Natural killer cell treated with Interleukin-12 subunit alpha and Interleukin-12 subunit beta and Interleukin-15 and Interleukin-18, amount 100 ng/mL, for 72 hours (primary cell): ENCODE measurements around the gene PSMD1. TPM values are rescaled to one million over a fixed set of nuclear protein-coding genes. Genes with fewer than 3 reads are reported as not detected.
"Not testable (repeated sequence)": the region's sequence is repeated elsewhere in the genome, so short reads cannot be mapped to it uniquely, and the experiment has no call there.

Source experiments
- ATAC-seq, 2 donors: fragments of 150-1000 bp; cut with Tn5 transposase in 1 of 2; sonication (Bioruptor Pico), chemical (Tn5 transposase) in 1 of 2; 2 replicates each; pipeline ENCODE4 v1.10.0; 2021
- DNase-seq: peaks from one replicate; pipeline ENCODE4 v3.0.0; 2022; ENCODE audit warnings: low spot score
- H3K27ac Mint-ChIP-seq, 2 donors: 1 replicate in 1 of 2; 2 replicates in 1 of 2; pipeline ENCODE4 v1.8.0; 2022; ENCODE audit warnings: mixed read lengths in 2 of 2, mild to moderate bottlenecking in 1 of 2, moderate library complexity in 1 of 2
- H3K27me3 Mint-ChIP-seq, 2 donors: 1 replicate in 1 of 2; 2 replicates in 1 of 2; pipeline ENCODE4 v1.8.0; 2022; ENCODE audit warnings: mixed read lengths in 2 of 2
- H3K36me3 Mint-ChIP-seq: one replicate; pipeline ENCODE4 v1.8.0; 2022; ENCODE audit warnings: mixed read lengths
- H3K4me1 Mint-ChIP-seq, 2 donors: 1 replicate in 1 of 2; 2 replicates in 1 of 2; pipeline ENCODE4 v1.8.0; 2022; ENCODE audit warnings: low read depth in 2 of 2, mixed read lengths in 2 of 2, mild to moderate bottlenecking in 1 of 2
- H3K4me3 Mint-ChIP-seq: one replicate; pipeline ENCODE4 v1.8.0; 2022; ENCODE audit warnings: mixed read lengths
- H3K9me3 Mint-ChIP-seq: 2 replicates; pipeline ENCODE4 v1.8.0; 2022; ENCODE audit warnings: mixed read lengths
- total RNA-seq, 2 donors: library from RNA; stranded (reverse); gene quantifications; one replicate each; pipeline ENCODE4 v1.2.3, GENCODE V29; 2022

The PSMD1 gene
- total RNA-seq, 2 donors from 2014 or later = 151 to 153 TPM

DNA sequence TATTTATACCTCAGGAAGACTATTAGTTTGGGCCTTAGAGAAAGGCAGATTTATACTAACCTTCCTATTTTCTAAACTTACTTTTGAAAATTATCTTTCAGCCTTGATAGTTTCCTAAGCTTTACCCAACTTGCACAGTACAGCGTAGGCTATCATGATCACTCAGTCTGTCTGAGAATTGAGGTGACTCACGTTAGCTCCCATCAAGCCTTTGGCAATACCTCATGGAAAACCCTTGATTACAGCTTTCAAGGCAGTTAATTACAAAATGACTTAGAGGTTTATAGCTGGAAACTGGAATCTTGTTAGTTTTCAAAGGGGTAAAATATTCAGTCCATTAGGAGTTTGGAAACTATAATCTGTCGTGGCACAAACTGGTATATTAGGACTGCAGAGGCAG, 115.4 kb downstream of the PSMD1 start:
- no peak for ATAC-seq
- Mint-ChIP-seq H3K4me1 (peaks cover 2% of the 10 kb centered on the region in 2 donors), H3K36me3 (peaks cover 34% of the 10 kb centered on the region), H3K27ac (no peak overlapping the region), H3K4me3 (no peak overlapping the region), H3K27me3 (no peaks in the 10 kb centered on the region), H3K9me3 (no peaks in the 10 kb centered on the region)
- DNase-seq = no peak

DNA sequence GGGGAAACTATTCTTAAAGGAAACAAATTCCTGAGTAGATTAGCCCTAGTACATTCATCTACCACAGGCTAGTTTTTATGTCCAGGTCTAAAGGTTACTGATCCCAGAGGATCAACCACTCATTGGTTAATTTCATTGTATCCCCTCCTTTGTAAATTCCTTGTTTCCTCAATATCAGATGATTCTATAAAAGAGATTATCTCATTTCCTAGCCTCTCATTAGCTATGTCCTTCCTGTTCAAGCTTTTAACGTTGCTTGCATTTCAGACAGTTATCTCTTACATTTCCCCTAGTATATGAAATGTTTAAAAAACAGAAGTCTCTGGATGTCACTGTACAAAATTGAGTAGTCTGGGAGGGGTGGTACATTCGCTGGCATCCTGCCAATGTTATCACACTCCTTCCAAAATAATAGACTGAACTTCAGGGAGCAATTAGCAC, 117.6 kb downstream of the PSMD1 start:
- peaks cover 20% of the 10 kb centered on the region for H3K36me3 Mint-ChIP-seq
- ATAC-seq (no peak), DNase-seq (no peak)

GRCh38 chr2:231176066-231176465, 119.4 kb downstream of the PSMD1 start:
- Mint-ChIP-seq H3K9me3 (no peaks in the 10 kb centered on the region), H3K4me3 (no peak overlapping the region), H3K27ac (no peak overlapping the region), H3K4me1 (peaks cover 17 to 22% of the 10 kb centered on the region in 2 donors), H3K36me3 (peaks cover 10% of the 10 kb centered on the region), H3K27me3 (no peaks in the 10 kb centered on the region)
- DNase-seq (no peak), ATAC-seq (no peak)

More for the DNA sequence above, 117.6 kb downstream of the PSMD1 start:
- no peak overlapping the region for H3K27ac Mint-ChIP-seq
- H3K27me3 Mint-ChIP-seq = no peaks in the 10 kb centered on the region
- peaks cover 9 to 12% of the 10 kb centered on the region in 2 donors for H3K4me1 Mint-ChIP-seq
- H3K9me3 Mint-ChIP-seq = no peaks in the 10 kb centered on the region
- no peak overlapping the region for H3K4me3 Mint-ChIP-seq

DNA sequence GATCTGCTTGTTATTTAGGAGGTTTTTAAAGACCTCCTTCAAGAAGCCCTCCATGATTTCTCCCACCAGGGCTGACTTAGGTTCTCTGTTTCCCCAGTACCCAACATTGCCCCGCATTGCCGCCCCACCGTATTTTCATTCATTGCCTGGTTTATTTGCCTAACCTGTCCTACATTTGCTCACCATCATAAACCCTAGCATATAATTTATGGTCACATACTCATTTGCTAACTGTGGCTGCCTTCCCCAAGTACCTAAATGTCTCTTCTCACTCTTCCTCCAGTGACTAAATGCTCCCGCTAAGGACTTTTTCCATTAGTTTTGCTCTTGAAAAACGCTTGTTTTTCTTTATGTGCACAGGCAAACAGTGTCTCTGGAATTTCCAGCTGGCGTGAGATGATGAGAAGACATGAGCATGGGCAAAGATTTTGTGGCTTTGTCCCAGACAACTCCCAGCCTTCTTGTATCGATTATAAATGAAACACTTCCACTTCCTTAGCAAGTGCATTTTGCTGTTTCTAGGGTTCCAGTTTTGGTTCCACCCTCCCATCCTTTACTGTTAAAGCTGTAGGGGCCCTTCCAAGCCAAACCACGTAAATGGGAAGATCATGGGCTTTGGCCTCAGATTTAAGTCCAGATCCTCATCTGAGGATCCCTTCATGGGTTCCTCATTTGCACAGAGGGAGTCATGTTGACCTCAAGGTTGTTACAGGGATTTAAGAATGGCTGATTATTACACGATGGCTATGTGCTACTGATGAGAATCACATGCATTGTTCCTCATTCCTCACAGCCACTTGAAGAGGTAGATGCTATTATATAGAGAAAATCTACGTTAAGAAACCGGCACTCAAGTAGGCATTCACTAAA, 120.7 kb downstream of the PSMD1 start:
- H3K27me3 Mint-ChIP-seq = no peaks in the 10 kb centered on the region
- peaks cover 17 to 22% of the 10 kb centered on the region in 2 donors for H3K4me1 Mint-ChIP-seq
- H3K4me3 Mint-ChIP-seq = no peak overlapping the region
- no peaks in the 10 kb centered on the region for H3K9me3 Mint-ChIP-seq
- peaks cover 7% of the 10 kb centered on the region for H3K36me3 Mint-ChIP-seq
- H3K27ac Mint-ChIP-seq = peak overlapping the region in 1 of 2 donors; percentile 24
- no peak for ATAC-seq
- no peak for DNase-seq

- not testable (repeated sequence) for ATAC-seq
Measured at GRCh38 chr2:231178805-231179204, 122.1 kb downstream of the PSMD1 start.

GRCh38 chr2:231181860-231182512, 125.3 kb downstream of the PSMD1 start:
- Mint-ChIP-seq H3K36me3 (no peaks in the 10 kb centered on the region), H3K4me3 (no peak overlapping the region), H3K27ac (no peak overlapping the region), H3K27me3 (no peaks in the 10 kb centered on the region), H3K4me1 (peaks cover 15 to 20% of the 10 kb centered on the region in 2 donors), H3K9me3 (no peaks in the 10 kb centered on the region)
- DNase-seq (no peak), ATAC-seq (no peak)

More at GRCh38 chr2:231178805-231179204, 122.1 kb downstream of the PSMD1 start:
- H3K4me1 Mint-ChIP-seq = peaks cover 17 to 22% of the 10 kb centered on the region in 2 donors
- H3K4me3 Mint-ChIP-seq, DNase-seq, H3K27me3 Mint-ChIP-seq, H3K36me3 Mint-ChIP-seq, H3K9me3 Mint-ChIP-seq, H3K27ac Mint-ChIP-seq: not testable (repeated sequence)

- Mint-ChIP-seq H3K27ac (no peak overlapping the region), H3K27me3 (no peaks in the 10 kb centered on the region), H3K4me3 (no peak overlapping the region), H3K36me3 (no peaks in the 10 kb centered on the region), H3K4me1 (peaks cover 10 to 15% of the 10 kb centered on the region in 2 donors), H3K9me3 (no peaks in the 10 kb centered on the region)
- ATAC-seq (no peak), DNase-seq (no peak)
Measured at GRCh38 chr2:231182513-231182899, 125.8 kb downstream of the PSMD1 start.

DNA sequence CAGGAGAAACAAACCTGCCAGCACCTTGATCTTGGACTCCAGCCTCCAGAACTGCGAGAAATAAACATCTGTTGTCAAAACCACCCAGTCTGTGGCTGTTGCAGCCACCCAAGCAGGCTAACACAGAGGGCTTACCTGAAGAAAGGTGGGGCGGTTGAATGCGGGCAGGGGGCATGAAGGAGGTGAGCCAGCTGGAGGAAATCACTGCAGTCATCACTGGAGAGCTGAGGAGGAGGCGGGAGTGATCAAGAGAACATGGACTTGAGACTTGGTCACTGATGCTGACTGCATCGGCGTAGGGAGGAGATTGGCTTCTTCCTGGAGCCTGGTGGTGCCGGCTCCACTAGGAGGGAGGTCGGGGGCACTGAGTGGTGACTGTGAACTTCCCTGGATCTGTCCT, 127.2 kb downstream of the PSMD1 start:
- ATAC-seq (no peak), DNase-seq (no peak)
- Mint-ChIP-seq H3K4me3 (no peak overlapping the region), H3K36me3 (no peaks in the 10 kb centered on the region), H3K27ac (no peak overlapping the region), H3K4me1 (peaks cover 8 to 13% of the 10 kb centered on the region in 2 donors), H3K9me3 (no peaks in the 10 kb centered on the region), H3K27me3 (peaks cover 0 to 5% of the 10 kb centered on the region in 2 donors)

DNA sequence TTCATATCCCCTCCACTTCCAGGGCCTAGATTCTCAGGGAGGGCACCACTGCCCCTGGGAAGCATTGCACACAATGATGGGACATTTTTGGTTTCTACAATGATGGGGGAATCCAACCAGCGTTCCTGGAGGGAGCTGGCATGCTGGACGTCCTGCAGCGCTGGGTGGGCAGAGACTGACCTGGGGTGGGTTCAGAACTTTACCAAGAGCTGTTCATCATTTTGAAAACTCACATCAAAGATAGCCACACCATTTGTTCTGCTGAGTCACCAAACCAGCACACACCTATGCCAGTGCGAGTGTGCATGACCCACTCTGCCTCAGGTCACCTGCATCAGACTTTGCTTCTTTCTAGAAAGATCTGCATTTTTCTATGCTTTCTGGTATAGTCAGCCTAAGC, 127.7 kb downstream of the PSMD1 start:
- H3K9me3 Mint-ChIP-seq = no peaks in the 10 kb centered on the region
- no peaks in the 10 kb centered on the region for H3K36me3 Mint-ChIP-seq
- H3K27ac Mint-ChIP-seq = no peak overlapping the region
- peaks cover 8 to 9% of the 10 kb centered on the region in 2 donors for H3K4me1 Mint-ChIP-seq
- peaks cover 0 to 5% of the 10 kb centered on the region in 2 donors for H3K27me3 Mint-ChIP-seq
- ATAC-seq (no peak), DNase-seq (no peak)
- no peak overlapping the region for H3K4me3 Mint-ChIP-seq

GRCh38 chr2:231185050-231185725, 128.5 kb downstream of the PSMD1 start:
- Mint-ChIP-seq H3K27me3 (peaks cover 7 to 10% of the 10 kb centered on the region in 2 donors), H3K4me3 (no peak overlapping the region), H3K27ac (no peak overlapping the region), H3K9me3 (no peaks in the 10 kb centered on the region), H3K36me3 (no peaks in the 10 kb centered on the region), H3K4me1 (peaks cover 2 to 4% of the 10 kb centered on the region in 2 donors)
- DNase-seq = no peak
- ATAC-seq = peak in 1 of 2 donors; percentile 4

- ATAC-seq (peak in 1 of 2 donors; percentile 43), DNase-seq (no peak)
- Mint-ChIP-seq H3K4me3 (no peak overlapping the region), H3K9me3 (no peaks in the 10 kb centered on the region), H3K4me1 (peaks cover 0 to 2% of the 10 kb centered on the region in 2 donors), H3K27me3 (peaks cover 7 to 11% of the 10 kb centered on the region in 2 donors), H3K27ac (no peak overlapping the region), H3K36me3 (no peaks in the 10 kb centered on the region)
Measured at GRCh38 chr2:231185886-231186285, 129.2 kb downstream of the PSMD1 start.

DNA sequence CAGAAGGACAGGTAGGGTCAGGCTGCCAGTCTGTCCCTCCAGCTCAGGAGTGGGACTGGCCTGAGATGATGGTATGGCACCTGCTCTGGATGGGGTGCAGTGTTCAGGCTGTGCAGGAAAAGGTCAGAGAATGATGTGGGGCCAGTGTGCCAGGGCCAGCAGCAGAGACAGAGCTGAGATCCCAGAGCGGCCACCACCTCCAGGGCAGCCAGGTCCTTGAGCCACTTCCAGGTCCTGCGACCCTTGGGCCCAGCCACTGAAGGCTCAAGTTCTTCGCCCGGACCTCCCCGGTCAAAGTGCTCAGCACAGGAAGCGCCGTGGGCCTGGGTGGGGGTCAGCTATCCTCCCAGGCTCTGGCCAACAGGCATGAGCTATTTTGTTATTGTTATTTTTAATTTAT, 129.7 kb downstream of the PSMD1 start:
- Mint-ChIP-seq H3K27ac (no peak overlapping the region), H3K36me3 (no peaks in the 10 kb centered on the region), H3K4me1 (peaks cover 0 to 2% of the 10 kb centered on the region in 2 donors), H3K27me3 (peaks cover 7 to 11% of the 10 kb centered on the region in 2 donors), H3K4me3 (no peak overlapping the region), H3K9me3 (no peaks in the 10 kb centered on the region)
- ATAC-seq (no peak), DNase-seq (no peak)

- Mint-ChIP-seq H3K4me3 (no peak overlapping the region), H3K27ac (no peak overlapping the region), H3K36me3 (no peaks in the 10 kb centered on the region), H3K4me1 (peaks cover 0 to 2% of the 10 kb centered on the region in 2 donors), H3K27me3 (peaks cover 7 to 11% of the 10 kb centered on the region in 2 donors), H3K9me3 (no peaks in the 10 kb centered on the region)
- DNase-seq (no peak), ATAC-seq (no peak)
Measured at GRCh38 chr2:231187736-231188505, 131.3 kb downstream of the PSMD1 start.
